Central memory CD8-positive, alpha-beta T cell (primary cell): Measurements from ENCODE around the gene CTU1.
A peak's percentile ranks its signal among the peaks of the same experiment; 100 is the strongest.

ENCODE experiments used
- ATAC-seq: fragments of 150-1000 bp; cut with Tn5 transposase; replicated peaks from 2 replicates; pipeline ENCODE4 v1.10.0; 2022; ENCODE audit warnings: mild to moderate bottlenecking, moderate FRiP score, moderate number of reproducible peaks; ENCODE audit not compliant: poor library complexity, severe bottlenecking; ENCODE audit errors: extremely low read depth
- DNase-seq, 2 donors: peaks; one replicate each; pipeline ENCODE4 v3.0.0; 2021; ENCODE audit warnings: low spot score in 2 of 2
- H3K27ac Mint-ChIP-seq: one replicate; pipeline ENCODE4 v1.8.0; 2022; ENCODE audit warnings: low read depth, mild to moderate bottlenecking, moderate library complexity, mixed read lengths
- H3K27me3 Mint-ChIP-seq: one replicate; pipeline ENCODE4 v1.8.0; 2022; ENCODE audit warnings: mixed read lengths
- H3K36me3 Mint-ChIP-seq: one replicate; pipeline ENCODE4 v1.8.0; 2022; ENCODE audit warnings: mild to moderate bottlenecking, moderate library complexity, mixed read lengths; ENCODE audit not compliant: insufficient read depth
- H3K4me1 Mint-ChIP-seq: one replicate; pipeline ENCODE4 v1.8.0; 2022; ENCODE audit warnings: mixed read lengths
- H3K4me3 Mint-ChIP-seq: one replicate; pipeline ENCODE4 v1.8.0; 2022; ENCODE audit warnings: mild to moderate bottlenecking, moderate library complexity, mixed read lengths
- H3K9me3 Mint-ChIP-seq: one replicate; pipeline ENCODE4 v1.8.0; 2022; ENCODE audit warnings: mixed read lengths

The CTU1 gene

GRCh38 chr19:51084505-51084904, 23.7 kb downstream of the CTU1 start:
- Mint-ChIP-seq H3K4me3 (no peak overlapping the region), H3K9me3 (no peaks in the 10 kb centered on the region), H3K4me1 (no peaks in the 10 kb centered on the region), H3K36me3 (peaks cover 1% of the 10 kb centered on the region), H3K27ac (no peak overlapping the region), H3K27me3 (peaks cover 26% of the 10 kb centered on the region)
- DNase-seq (no peak), ATAC-seq (no peak)

- Mint-ChIP-seq H3K9me3 (no peaks in the 10 kb centered on the region), H3K4me3 (no peak overlapping the region), H3K4me1 (no peaks in the 10 kb centered on the region), H3K27me3 (peaks cover 26% of the 10 kb centered on the region), H3K27ac (peak overlapping the region; percentile 16), H3K36me3 (no peaks in the 10 kb centered on the region)
- ATAC-seq (no peak), DNase-seq (no peak)
Measured at GRCh38 chr19:51083783-51084182, 24.4 kb downstream of the CTU1 start.

GRCh38 chr19:51083181-51083580, 25.0 kb downstream of the CTU1 start:
- DNase-seq (no peak), ATAC-seq (no peak)
- Mint-ChIP-seq H3K27ac (peak overlapping the region; percentile 16), H3K4me3 (no peak overlapping the region), H3K4me1 (no peaks in the 10 kb centered on the region), H3K27me3 (peaks cover 26% of the 10 kb centered on the region), H3K36me3 (peaks cover 2% of the 10 kb centered on the region), H3K9me3 (no peaks in the 10 kb centered on the region)

- peak within 1 kb of the TSS; percentile 16 for H3K27ac Mint-ChIP-seq
- peaks cover 2% of the 10 kb centered on the region for H3K36me3 Mint-ChIP-seq
- H3K9me3 Mint-ChIP-seq: no peaks in the 10 kb centered on the region
- H3K4me1 Mint-ChIP-seq: no peaks in the 10 kb centered on the region
- no peak for DNase-seq
- ATAC-seq: no peak
- H3K4me3 Mint-ChIP-seq: no peak within 1 kb of the TSS
- peaks cover 26% of the 10 kb centered on the region for H3K27me3 Mint-ChIP-seq
Measured at GRCh38 chr19:51082611-51083010, 25.6 kb downstream of the CTU1 start, which contains the start of gene KLK14. Gene KLK14, minus strand, starts transcription at chr19:51082887. Its CDS starts 273 bp downstream, at chr19:51082614.

GRCh38 chr19:51081476-51081875, 26.7 kb downstream of the CTU1 start:
- Mint-ChIP-seq H3K4me1 (no peaks in the 10 kb centered on the region), H3K27ac (no peak overlapping the region), H3K27me3 (peaks cover 35% of the 10 kb centered on the region), H3K9me3 (no peaks in the 10 kb centered on the region), H3K4me3 (no peak overlapping the region), H3K36me3 (peaks cover 2% of the 10 kb centered on the region)
- DNase-seq (no peak), ATAC-seq (no peak)

GRCh38 chr19:51079481-51080110, 28.6 kb downstream of the CTU1 start:
- H3K36me3 Mint-ChIP-seq: peaks cover 2% of the 10 kb centered on the region
- no peaks in the 10 kb centered on the region for H3K9me3 Mint-ChIP-seq
- H3K4me1 Mint-ChIP-seq: no peaks in the 10 kb centered on the region
- H3K4me3 Mint-ChIP-seq: no peak overlapping the region
- no peak for ATAC-seq
- no peak overlapping the region for H3K27ac Mint-ChIP-seq
- no peak for DNase-seq
- peaks cover 51% of the 10 kb centered on the region for H3K27me3 Mint-ChIP-seq

GRCh38 chr19:51078731-51079130, 29.5 kb downstream of the CTU1 start:
- Mint-ChIP-seq H3K27me3 (peaks cover 56% of the 10 kb centered on the region), H3K4me1 (no peaks in the 10 kb centered on the region), H3K4me3 (no peak overlapping the region), H3K36me3 (peaks cover 2% of the 10 kb centered on the region), H3K27ac (no peak overlapping the region), H3K9me3 (no peaks in the 10 kb centered on the region)
- no peak for DNase-seq
- ATAC-seq: no peak

GRCh38 chr19:51078104-51078503, 30.1 kb downstream of the CTU1 start:
- Mint-ChIP-seq H3K36me3 (peaks cover 2% of the 10 kb centered on the region), H3K27ac (no peak overlapping the region), H3K27me3 (peaks cover 56% of the 10 kb centered on the region), H3K4me3 (no peak overlapping the region), H3K4me1 (no peaks in the 10 kb centered on the region), H3K9me3 (no peaks in the 10 kb centered on the region)
- DNase-seq: no peak
- ATAC-seq: no peak

- ATAC-seq (no peak), DNase-seq (no peak)
- peaks cover 2% of the 10 kb centered on the region for H3K36me3 Mint-ChIP-seq
- no peak overlapping the region for H3K27ac Mint-ChIP-seq
- H3K27me3 Mint-ChIP-seq: peaks cover 43% of the 10 kb centered on the region
- no peak overlapping the region for H3K4me3 Mint-ChIP-seq
- H3K9me3 Mint-ChIP-seq: no peaks in the 10 kb centered on the region
- no peaks in the 10 kb centered on the region for H3K4me1 Mint-ChIP-seq
Measured at GRCh38 chr19:51076631-51077213, 31.5 kb downstream of the CTU1 start.

GRCh38 chr19:51075998-51076397, 32.2 kb downstream of the CTU1 start:
- Mint-ChIP-seq H3K9me3 (no peaks in the 10 kb centered on the region), H3K4me3 (no peak overlapping the region)
- no peak for DNase-seq

GRCh38 chr19:51071095-51071405, 37.2 kb downstream of the CTU1 start:
- H3K4me3 Mint-ChIP-seq: no peak overlapping the region
- no peaks in the 10 kb centered on the region for H3K4me1 Mint-ChIP-seq
- no peaks in the 10 kb centered on the region for H3K9me3 Mint-ChIP-seq
- ATAC-seq (no peak), DNase-seq (no peak)
- peaks cover 46% of the 10 kb centered on the region for H3K27me3 Mint-ChIP-seq
- no peaks in the 10 kb centered on the region for H3K36me3 Mint-ChIP-seq
- no peak overlapping the region for H3K27ac Mint-ChIP-seq

More at GRCh38 chr19:51075998-51076397, 32.2 kb downstream of the CTU1 start:
- no peak for ATAC-seq
- Mint-ChIP-seq H3K27me3 (peaks cover 40% of the 10 kb centered on the region), H3K36me3 (peaks cover 2% of the 10 kb centered on the region), H3K27ac (no peak overlapping the region), H3K4me1 (no peaks in the 10 kb centered on the region)

- no peak for DNase-seq
- ATAC-seq: no peak
- Mint-ChIP-seq H3K27ac (no peak overlapping the region), H3K4me1 (no peaks in the 10 kb centered on the region), H3K9me3 (no peaks in the 10 kb centered on the region), H3K36me3 (peaks cover 1% of the 10 kb centered on the region), H3K27me3 (peaks cover 49% of the 10 kb centered on the region), H3K4me3 (no peak overlapping the region)
Measured at GRCh38 chr19:51070334-51071094, 37.7 kb downstream of the CTU1 start.
